ENCODE measurements around the gene RAC3. TPM values are rescaled to one million over a fixed set of nuclear protein-coding genes. Genes with fewer than 3 reads are reported as not detected.

Gene RAC3
- total RNA-seq, 1 donor from 2014 or later, result 41.3 TPM

- TF ChIP-seq EZH2 (IDR thresholded peaks at IDR 0.05; ENCODE audit: insufficient read depth, low read length), result no peak
- TF ChIP-seq, protein P1, sequence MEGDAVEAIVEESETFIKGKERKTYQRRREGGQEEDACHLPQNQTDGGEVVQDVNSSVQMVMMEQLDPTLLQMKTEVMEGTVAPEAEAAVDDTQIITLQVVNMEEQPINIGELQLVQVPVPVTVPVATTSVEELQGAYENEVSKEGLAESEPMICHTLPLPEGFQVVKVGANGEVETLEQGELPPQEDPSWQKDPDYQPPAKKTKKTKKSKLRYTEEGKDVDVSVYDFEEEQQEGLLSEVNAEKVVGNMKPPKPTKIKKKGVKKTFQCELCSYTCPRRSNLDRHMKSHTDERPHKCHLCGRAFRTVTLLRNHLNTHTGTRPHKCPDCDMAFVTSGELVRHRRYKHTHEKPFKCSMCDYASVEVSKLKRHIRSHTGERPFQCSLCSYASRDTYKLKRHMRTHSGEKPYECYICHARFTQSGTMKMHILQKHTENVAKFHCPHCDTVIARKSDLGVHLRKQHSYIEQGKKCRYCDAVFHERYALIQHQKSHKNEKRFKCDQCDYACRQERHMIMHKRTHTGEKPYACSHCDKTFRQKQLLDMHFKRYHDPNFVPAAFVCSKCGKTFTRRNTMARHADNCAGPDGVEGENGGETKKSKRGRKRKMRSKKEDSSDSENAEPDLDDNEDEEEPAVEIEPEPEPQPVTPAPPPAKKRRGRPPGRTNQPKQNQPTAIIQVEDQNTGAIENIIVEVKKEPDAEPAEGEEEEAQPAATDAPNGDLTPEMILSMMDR (IDR thresholded peaks at IDR 0.05; ENCODE audit: insufficient read depth, low read depth, low read length), result no peak
- Histone ChIP-seq H3K36me3 (ENCODE audit: insufficient read depth, low read length) (no peaks in the 10 kb centered on the region), H2AFZ (ENCODE audit: low read depth, low read length) (peak overlapping the region; percentile 18), H3K27me3 (ENCODE audit: insufficient read depth, low read length) (no peaks in the 10 kb centered on the region), H3K27ac (ENCODE audit: low read depth, low read length) (no peak overlapping the region), H3K79me2 (ENCODE audit: insufficient read depth, low read length) (peaks cover 6% of the 10 kb centered on the region), H3K4me3 (ENCODE audit: insufficient read depth, low read depth, low read length) (no peak overlapping the region), H3K9ac (ENCODE audit: low read length) (peak overlapping the region; percentile 23), H3K9me3 (ENCODE audit: insufficient read depth, low read depth, low read length) (no peaks in the 10 kb centered on the region), H3K4me1 (ENCODE audit: insufficient read depth, low read length) (peaks cover 10% of the 10 kb centered on the region), H3K4me2 (ENCODE audit: low read length) (peak overlapping the region; percentile 72), H4K20me1 (ENCODE audit: insufficient read depth, low read length) (peaks cover 55% of the 10 kb centered on the region)
- H3K36me3 Mint-ChIP-seq (ENCODE audit: low read depth, unreplicated experiment), result peaks cover 15% of the 10 kb centered on the region
- H3K4me1 Mint-ChIP-seq (ENCODE audit: low read depth, unreplicated experiment), result no peaks in the 10 kb centered on the region
- FAIRE-seq, result no peak
- no peak overlapping the region for H3K27ac Mint-ChIP-seq (ENCODE audit: unreplicated experiment)
- peak; percentile 35 for DNase-seq (ENCODE audit: low read depth)
- H3K4me3 Mint-ChIP-seq (ENCODE audit: unreplicated experiment), result no peak overlapping the region
- peaks cover 5% of the 10 kb centered on the region for H3K9me3 Mint-ChIP-seq (ENCODE audit: unreplicated experiment)
- H3K27me3 Mint-ChIP-seq (ENCODE audit: low read depth, unreplicated experiment), result no peaks in the 10 kb centered on the region
Observed at GRCh38 chr17:81991684-81992305, 39.7 kb upstream of the RAC3 start.

DNA sequence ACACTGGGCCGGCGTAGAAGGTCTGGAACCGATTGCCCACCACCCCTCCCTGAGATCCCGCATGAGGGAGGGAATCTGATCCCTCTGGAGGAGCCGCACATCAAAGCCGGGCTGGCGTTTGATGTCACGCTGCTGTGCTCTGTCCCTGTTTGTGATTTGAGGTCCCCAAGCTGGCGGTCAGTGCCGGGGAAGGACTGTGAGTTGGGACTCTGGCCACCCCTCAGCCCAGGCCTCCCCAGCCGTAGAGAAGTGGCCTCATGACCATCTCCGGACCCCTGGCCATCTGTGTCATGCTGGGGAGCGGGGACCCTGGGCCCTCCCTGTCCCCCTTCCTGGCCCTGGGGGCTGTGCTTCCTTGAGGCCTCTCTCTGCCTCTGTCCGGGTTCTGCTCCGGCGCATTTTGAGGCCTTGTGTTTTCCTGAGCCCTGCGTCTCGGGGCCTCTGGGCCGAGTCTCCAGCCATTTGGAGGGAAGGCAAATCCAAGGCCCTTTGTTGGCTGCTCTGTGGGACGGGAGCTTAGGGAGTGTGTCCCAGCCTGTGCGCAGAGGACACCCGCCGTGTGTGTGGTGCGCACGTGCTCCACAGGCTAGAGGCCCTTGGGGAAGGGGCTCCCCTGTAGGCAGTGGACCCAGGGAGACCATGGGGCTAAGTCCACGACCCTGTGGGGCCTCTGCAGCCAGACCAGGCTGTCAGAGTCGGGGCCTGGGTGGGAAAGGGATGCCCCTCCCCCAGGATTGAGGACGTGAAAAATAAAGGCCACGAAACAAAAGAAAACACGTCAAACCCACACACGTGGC lies 39.0 kb upstream of the RAC3 start:
- no peak overlapping the region for H3K4me3 Mint-ChIP-seq (ENCODE audit: unreplicated experiment)
- H3K9me3 ChIP-seq (ENCODE audit: insufficient read depth, low read depth, low read length), result no peaks in the 10 kb centered on the region
- peaks cover 55% of the 10 kb centered on the region for H4K20me1 ChIP-seq (ENCODE audit: insufficient read depth, low read length)
- H3K27ac ChIP-seq (ENCODE audit: low read depth, low read length), result no peak overlapping the region
- TF ChIP-seq, protein P1 (IDR thresholded peaks at IDR 0.05; ENCODE audit: insufficient read depth, low read depth, low read length), result no peak
- no peak for TF ChIP-seq EZH2 (IDR thresholded peaks at IDR 0.05; ENCODE audit: insufficient read depth, low read length)
- peaks cover 5% of the 10 kb centered on the region for H3K9me3 Mint-ChIP-seq (ENCODE audit: unreplicated experiment)
- H3K27me3 Mint-ChIP-seq (ENCODE audit: low read depth, unreplicated experiment), result no peaks in the 10 kb centered on the region
- H3K9ac ChIP-seq (ENCODE audit: low read length), result no peak overlapping the region
- no peaks in the 10 kb centered on the region for H3K36me3 ChIP-seq (ENCODE audit: insufficient read depth, low read length)
- H3K27me3 ChIP-seq (ENCODE audit: insufficient read depth, low read length), result no peaks in the 10 kb centered on the region
- DNase-seq (ENCODE audit: low read depth), result no peak
- H3K79me2 ChIP-seq (ENCODE audit: insufficient read depth, low read length), result peaks cover 6% of the 10 kb centered on the region
- no peak overlapping the region for H2AFZ ChIP-seq (ENCODE audit: low read depth, low read length)
- no peak overlapping the region for H3K27ac Mint-ChIP-seq (ENCODE audit: unreplicated experiment)
- no peak for FAIRE-seq
- H3K36me3 Mint-ChIP-seq (ENCODE audit: low read depth, unreplicated experiment), result peaks cover 13% of the 10 kb centered on the region
- H3K4me1 Mint-ChIP-seq (ENCODE audit: low read depth, unreplicated experiment), result no peaks in the 10 kb centered on the region
- H3K4me3 ChIP-seq (ENCODE audit: insufficient read depth, low read depth, low read length), result no peak overlapping the region
- peaks cover 10% of the 10 kb centered on the region for H3K4me1 ChIP-seq (ENCODE audit: insufficient read depth, low read length)
- H3K4me2 ChIP-seq (ENCODE audit: low read length), result peak overlapping the region; percentile 72

Measured in astrocyte (in vitro differentiated cells and primary cell).